GM12878 (cell line): ENCODE results near the gene SYPL1. TPM values are rescaled to one million over a fixed set of nuclear protein-coding genes. Genes with fewer than 3 reads are reported as not detected.

Experiments
- ATAC-seq: fragments of 200-7000 bp; cut with Tn5 transposase; 3 replicates; pipeline ENCODE4 v1.9.1; 2020; ENCODE audit warnings: mild to moderate bottlenecking, moderate library complexity
- BruUV-seq: library from RNA; stranded (reverse); fragments of 400-500 nt; replicated peaks from 2 replicates; lab custom pipeline; 2021; lab: Mats Ljungman, UMichigan
- CTCF ChIA-PET: fragments of 300-600 bp; sonication (Branson Sonifier 250); formaldehyde crosslinking; extraction: SDS; loops from one replicate; lab custom pipeline; 2021; ENCODE audit warnings: inconsistent platforms; lab: Yijun Ruan, JAX
- POLR2A ChIA-PET: fragments of 350-600 bp; formaldehyde crosslinking; extraction: SDS; loops from one replicate; lab custom pipeline; 2021; ENCODE audit warnings: inconsistent platforms; lab: Charles Lee
- RAD21 ChIA-PET: fragments of 300-600 bp; sonication (Branson Sonifier 250); formaldehyde crosslinking; loops from one replicate; lab custom pipeline; 2023; ENCODE audit warnings: antibody characterized with exemption; ENCODE audit not compliant: unreplicated experiment; lab: Charles Lee
- SMC1A ChIA-PET: fragments of 300-600 bp; sonication (Branson Sonifier 250); formaldehyde crosslinking; loops from one replicate; lab custom pipeline; 2023; ENCODE audit not compliant: unreplicated experiment, uncharacterized antibody; lab: Charles Lee
- DNase-seq: peaks from one replicate; pipeline ENCODE4 v3.0.0-alpha.2; 2011; ENCODE audit warnings: low read depth, low spot score
- FAIRE-seq: peaks from 3 replicates; lab custom pipeline; 2011; peaks lifted over from hg19 to GRCh38; lab: Jason Lieb, UNC
- H2AFZ ChIP-seq: 2 replicates; pipeline ENCODE4 v1.6.0; 2011; ENCODE audit warnings: low read depth, low read length, control low read depth; ENCODE audit not compliant: control insufficient read depth
- H3K27ac ChIP-seq: 2 replicates; pipeline ENCODE4 v1.5.1; 2011; ENCODE audit warnings: control low read depth; ENCODE audit not compliant: control insufficient read depth, insufficient read depth
- H3K27me3 ChIP-seq, 2 experiments: replicated peaks in 1 of 2; 2 replicates each; pipeline versions ENCODE4 v1.6.0 to v1.6.1; 2011; ENCODE audit warnings: low read length in 1 of 2; ENCODE audit not compliant: control insufficient read depth in 2 of 2, insufficient read depth in 2 of 2
- H3K36me3 ChIP-seq, 2 experiments: 2 replicates each; pipeline ENCODE4 v1.5.1; 2011; ENCODE audit warnings: low read length in 1 of 2; ENCODE audit not compliant: control insufficient read depth in 2 of 2, insufficient read depth in 2 of 2
- H3K4me1 ChIP-seq: 2 replicates; pipeline ENCODE4 v1.6.1; 2011; ENCODE audit warnings: mild to moderate bottlenecking, low read length, moderate library complexity, mixed read lengths; ENCODE audit not compliant: control insufficient read depth, insufficient read depth
- H3K4me2 ChIP-seq: 2 replicates; pipeline ENCODE4 v1.6.0; 2011; ENCODE audit warnings: control low read depth; ENCODE audit not compliant: control insufficient read depth, insufficient read depth
- H3K4me3 ChIP-seq: fragments of 200-600 bp; sonication (generic); 2 replicates; pipeline ENCODE4 v1.5.1; 2016
- H3K79me2 ChIP-seq: 2 replicates; pipeline ENCODE4 v1.6.0; 2011; ENCODE audit warnings: low read length; ENCODE audit not compliant: control insufficient read depth, insufficient read depth
- H3K9ac ChIP-seq: 2 replicates; pipeline ENCODE4 v1.8.0; 2011; ENCODE audit warnings: low read length, control low read depth, mixed read lengths; ENCODE audit not compliant: control insufficient read depth, insufficient read depth
- H3K9me3 ChIP-seq: replicated peaks from 3 replicates; pipeline ENCODE4 v1.5.1; 2011; ENCODE audit warnings: mild to moderate bottlenecking, low read length; ENCODE audit not compliant: control insufficient read depth, insufficient read depth
- H4K20me1 ChIP-seq: 2 replicates; pipeline ENCODE4 v1.6.0; 2011; ENCODE audit not compliant: control insufficient read depth, insufficient read depth
- CHD1 ChIP-seq: IDR thresholded peaks from 2 replicates; pipeline ENCODE4 v1.6.1; 2012; ENCODE audit warnings: low read depth, low read length, improper control_type of control experiment
- CHD4 ChIP-seq: fragments of 200-600 bp; sonication (generic); IDR thresholded peaks from 2 replicates; pipeline ENCODE4 v1.6.1; 2016; ENCODE audit warnings: mild to moderate bottlenecking
- NFYA ChIP-seq: IDR thresholded peaks from 2 replicates; pipeline ENCODE4 v1.6.1; 2011; ENCODE audit warnings: low read depth, mild to moderate bottlenecking, low read length, improper control_type of control experiment, borderline replicate concordance
- RUNX3 ChIP-seq: IDR thresholded peaks from 2 replicates; pipeline ENCODE4 v1.6.1; 2012; ENCODE audit warnings: low read length, inconsistent platforms
- TBL1XR1 ChIP-seq: IDR thresholded peaks from 2 replicates; pipeline ENCODE4 v1.6.1; 2012; ENCODE audit warnings: low read depth, low read length, improper control_type of control experiment
- WGBS: methylation state at CpG from one replicate; pipeline ENCODE4 v1.1.6; 2016; ENCODE audit warnings: low lambda C conversion rate; ENCODE audit not compliant: insufficient replicate concordance, insufficient coverage; ENCODE audit errors: missing lambda C conversion rate; 5-methylcytosine and 5-hydroxymethylcytosine counted together
- in situ Hi-C: fragments of 300-500 bp; cut with MboI; formaldehyde crosslinking; loops from 9 replicates; pipeline ENCODE4 v1.14.3; 2018; ENCODE audit warnings: mixed read lengths
- intact Hi-C: fragments of 100-400 bp; cut with micrococcal nuclease; formaldehyde crosslinking; loops from one replicate; pipeline ENCODE4 v1.14.2; 2022; ENCODE audit not compliant: unreplicated experiment
- polyA plus RNA-seq, 11 experiments: library from polyadenylated mRNA; depleted of rRNA in 4 of 11; unstranded in 6 of 11; stranded (reverse) in 5 of 11; fragments of >200 nt; fragmentation: Nextera tagmentation in 4 of 11; fragmentation: Illumina TruSeq in 1 of 11; extraction: Ambion mirVana in 4 of 11; extraction: Trizol in 1 of 11; gene quantifications; 1 replicate in 1 of 11; 2 replicates in 10 of 11; pipeline versions ENCODE4 v1.2.1 to v1.2.3, GENCODE V29; 2011 to 2016; ENCODE audit warnings: inconsistent platforms in 2 of 11, missing spikeins in 2 of 11, low read depth in 1 of 11
- total RNA-seq, 4 experiments: library from RNA; depleted of rRNA in 3 of 4; stranded (reverse); fragments of >200 nt in 3 of 4; fragmentation: Illumina TruSeq in 1 of 4; extraction: Trizol in 1 of 4; gene quantifications; 2 replicates each; pipeline versions ENCODE4 v1.2.1 to v1.2.3, GENCODE V29; 2013 to 2021
- TF ChIP-seq, protein P1 (sequence below): fragments of 450-650 bp; formaldehyde crosslinking; IDR thresholded peaks from 2 replicates; pipeline ENCODE4 v1.5.0; 2022; ENCODE audit warnings: mild to moderate bottlenecking, missing genetic modification characterization
- TF ChIP-seq, protein P2 (sequence below): fragments of 450-650 bp; IDR thresholded peaks from 2 replicates; pipeline ENCODE4 v1.6.1; 2017; ENCODE audit warnings: mild to moderate bottlenecking, low read depth, inconsistent platforms; ENCODE audit not compliant: poor library complexity, severe bottlenecking

SYPL1 gene
- total and polyA plus RNA-seq, 10 of the 15 experiments (the other 5 are each of a cell fraction or from before 2014, with no cell fraction given): 34.5 to 177 (median 87.3) TPM

- DNase-seq: no peak
- peaks cover 70% of the 10 kb centered on the region for H3K79me2 ChIP-seq
- POLR2A ChIA-PET: interaction anchor here (0.6 to 1.5 kb wide), 3 partner anchors 8 to 18 kb away, joined by 3 to 7 read pairs (median 5); partner anchors contain the start of gene SYPL1
- RAD21 ChIA-PET: interaction anchor here (0.6 to 1.7 kb wide), 2 partner anchors 29 to 266 kb away, joined by 3 to 4 read pairs; no protein-coding TSS in a partner anchor
- peaks cover 3% of the 10 kb centered on the region; the same call in 1 of the 2 replicates for H4K20me1 ChIP-seq
- intact Hi-C loops (no loop called here), in situ Hi-C loops (no loop called here)
- FAIRE-seq: peak; percentile 77
- no peak overlapping the region for H2AFZ ChIP-seq
- H3K9ac ChIP-seq: no peak overlapping the region
- SMC1A ChIA-PET: interaction anchor here (0.6 to 2.2 kb wide), 7 partner anchors 9 to 54 kb away, joined by 3 to 14 read pairs (median 4); no protein-coding TSS in a partner anchor
- no peak for TF ChIP-seq RUNX3
- TF ChIP-seq, protein P1, sequence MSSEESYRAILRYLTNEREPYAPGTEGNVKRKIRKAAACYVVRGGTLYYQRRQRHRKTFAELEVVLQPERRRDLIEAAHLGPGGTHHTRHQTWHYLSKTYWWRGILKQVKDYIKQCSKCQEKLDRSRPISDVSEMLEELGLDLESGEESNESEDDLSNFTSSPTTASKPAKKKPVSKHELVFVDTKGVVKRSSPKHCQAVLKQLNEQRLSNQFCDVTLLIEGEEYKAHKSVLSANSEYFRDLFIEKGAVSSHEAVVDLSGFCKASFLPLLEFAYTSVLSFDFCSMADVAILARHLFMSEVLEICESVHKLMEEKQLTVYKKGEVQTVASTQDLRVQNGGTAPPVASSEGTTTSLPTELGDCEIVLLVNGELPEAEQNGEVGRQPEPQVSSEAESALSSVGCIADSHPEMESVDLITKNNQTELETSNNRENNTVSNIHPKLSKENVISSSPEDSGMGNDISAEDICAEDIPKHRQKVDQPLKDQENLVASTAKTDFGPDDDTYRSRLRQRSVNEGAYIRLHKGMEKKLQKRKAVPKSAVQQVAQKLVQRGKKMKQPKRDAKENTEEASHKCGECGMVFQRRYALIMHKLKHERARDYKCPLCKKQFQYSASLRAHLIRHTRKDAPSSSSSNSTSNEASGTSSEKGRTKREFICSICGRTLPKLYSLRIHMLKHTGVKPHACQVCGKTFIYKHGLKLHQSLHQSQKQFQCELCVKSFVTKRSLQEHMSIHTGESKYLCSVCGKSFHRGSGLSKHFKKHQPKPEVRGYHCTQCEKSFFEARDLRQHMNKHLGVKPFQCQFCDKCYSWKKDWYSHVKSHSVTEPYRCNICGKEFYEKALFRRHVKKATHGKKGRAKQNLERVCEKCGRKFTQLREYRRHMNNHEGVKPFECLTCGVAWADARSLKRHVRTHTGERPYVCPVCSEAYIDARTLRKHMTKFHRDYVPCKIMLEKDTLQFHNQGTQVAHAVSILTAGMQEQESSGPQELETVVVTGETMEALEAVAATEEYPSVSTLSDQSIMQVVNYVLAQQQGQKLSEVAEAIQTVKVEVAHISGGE (CRISPR knock-in tag): no peak
- no peak for TF ChIP-seq CHD1
- TF ChIP-seq, protein P2, sequence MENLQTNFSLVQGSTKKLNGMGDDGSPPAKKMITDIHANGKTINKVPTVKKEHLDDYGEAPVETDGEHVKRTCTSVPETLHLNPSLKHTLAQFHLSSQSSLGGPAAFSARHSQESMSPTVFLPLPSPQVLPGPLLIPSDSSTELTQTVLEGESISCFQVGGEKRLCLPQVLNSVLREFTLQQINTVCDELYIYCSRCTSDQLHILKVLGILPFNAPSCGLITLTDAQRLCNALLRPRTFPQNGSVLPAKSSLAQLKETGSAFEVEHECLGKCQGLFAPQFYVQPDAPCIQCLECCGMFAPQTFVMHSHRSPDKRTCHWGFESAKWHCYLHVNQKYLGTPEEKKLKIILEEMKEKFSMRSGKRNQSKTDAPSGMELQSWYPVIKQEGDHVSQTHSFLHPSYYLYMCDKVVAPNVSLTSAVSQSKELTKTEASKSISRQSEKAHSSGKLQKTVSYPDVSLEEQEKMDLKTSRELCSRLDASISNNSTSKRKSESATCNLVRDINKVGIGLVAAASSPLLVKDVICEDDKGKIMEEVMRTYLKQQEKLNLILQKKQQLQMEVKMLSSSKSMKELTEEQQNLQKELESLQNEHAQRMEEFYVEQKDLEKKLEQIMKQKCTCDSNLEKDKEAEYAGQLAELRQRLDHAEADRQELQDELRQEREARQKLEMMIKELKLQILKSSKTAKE: no peak
- no peak for TF ChIP-seq NFYA
- TF ChIP-seq CHD4: no peak
- TF ChIP-seq TBL1XR1: no peak
- BruUV-seq: no TSS peak
- 60% methylated on average over 5 of the region's 5 CpGs for WGBS
- H3K4me3 ChIP-seq: 0 out of 2 replicates have a peak overlapping the region, but pooled peaks have one; percentile 9
- CTCF ChIA-PET: interaction anchor here (0.6 to 1.6 kb wide), 4 partner anchors 9 to 54 kb away, joined by 4 to 5 read pairs (median 4); no protein-coding TSS in a partner anchor
- 0 out of 4 replicates have a peak, but pooled peaks cover 0 to 1% of the 10 kb centered on the region in 2 experiments for H3K36me3 ChIP-seq
- H3K27me3 ChIP-seq: no peaks in the 10 kb centered on the region
- peak overlapping the region; percentile 22; the same call in 1 of the 2 replicates for H3K4me2 ChIP-seq
- no peaks in the 10 kb centered on the region for H3K9me3 ChIP-seq
- no peak overlapping the region for H3K27ac ChIP-seq
- H3K4me1 ChIP-seq: peaks cover 16% of the 10 kb centered on the region
- ATAC-seq: peak; percentile 8; the same call in 1 of the 3 replicates
Observed at GRCh38 chr7:106100863-106101629, 11.1 kb downstream of the SYPL1 start.
